ENCODE results near the gene TTBK2.

DNA sequence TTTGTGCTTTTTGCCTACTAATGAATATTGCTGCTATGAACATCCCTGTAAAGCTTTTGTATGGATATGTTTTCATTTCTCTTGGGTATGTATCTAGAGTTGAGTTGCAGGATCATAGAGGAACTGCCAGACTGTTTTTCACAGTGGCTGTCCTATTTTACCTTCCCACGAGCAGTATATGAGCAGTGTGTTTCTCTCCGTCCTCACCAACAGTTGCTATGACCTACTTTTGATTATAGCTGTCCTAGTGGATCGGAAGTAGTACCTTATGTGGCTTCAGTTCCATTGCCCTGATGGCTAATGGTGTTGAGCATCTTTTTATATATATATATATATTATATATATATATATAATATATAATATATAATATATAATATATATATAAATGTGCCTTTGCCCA is 208.8 kb downstream of the TTBK2 start:
- TF ChIP-seq, protein P1, sequence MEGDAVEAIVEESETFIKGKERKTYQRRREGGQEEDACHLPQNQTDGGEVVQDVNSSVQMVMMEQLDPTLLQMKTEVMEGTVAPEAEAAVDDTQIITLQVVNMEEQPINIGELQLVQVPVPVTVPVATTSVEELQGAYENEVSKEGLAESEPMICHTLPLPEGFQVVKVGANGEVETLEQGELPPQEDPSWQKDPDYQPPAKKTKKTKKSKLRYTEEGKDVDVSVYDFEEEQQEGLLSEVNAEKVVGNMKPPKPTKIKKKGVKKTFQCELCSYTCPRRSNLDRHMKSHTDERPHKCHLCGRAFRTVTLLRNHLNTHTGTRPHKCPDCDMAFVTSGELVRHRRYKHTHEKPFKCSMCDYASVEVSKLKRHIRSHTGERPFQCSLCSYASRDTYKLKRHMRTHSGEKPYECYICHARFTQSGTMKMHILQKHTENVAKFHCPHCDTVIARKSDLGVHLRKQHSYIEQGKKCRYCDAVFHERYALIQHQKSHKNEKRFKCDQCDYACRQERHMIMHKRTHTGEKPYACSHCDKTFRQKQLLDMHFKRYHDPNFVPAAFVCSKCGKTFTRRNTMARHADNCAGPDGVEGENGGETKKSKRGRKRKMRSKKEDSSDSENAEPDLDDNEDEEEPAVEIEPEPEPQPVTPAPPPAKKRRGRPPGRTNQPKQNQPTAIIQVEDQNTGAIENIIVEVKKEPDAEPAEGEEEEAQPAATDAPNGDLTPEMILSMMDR (IDR thresholded peaks at IDR 0.05; ENCODE audit: low read depth, low read length), result no peak
- no peak for TF ChIP-seq EZH2phosphoT487 (IDR thresholded peaks at IDR 0.05; ENCODE audit: low read depth)

Data from OCI-LY3 (cell line).